HEK293 (cell line): ENCODE data around the gene RAB7A.
"Not testable (repeated sequence)": the region's sequence is repeated elsewhere in the genome, so short reads cannot be mapped to it uniquely, and the experiment has no call there.

Experiments used
- CTCF ChIA-PET: fragments of 350-600 bp; formaldehyde crosslinking; extraction: SDS; loops from one replicate; lab custom pipeline; 2021; ENCODE audit warnings: antibody characterized with exemption; lab: Yijun Ruan, JAX
- POLR2A ChIA-PET: fragments of 300-600 bp; formaldehyde crosslinking; extraction: SDS; loops from one replicate; lab custom pipeline; 2020; ENCODE audit warnings: antibody characterized with exemption, inconsistent platforms; lab: Yijun Ruan, JAX
- H3K27ac ChIP-seq: fragments of 200-500 bp; sonication (Bioruptor generic); 2 replicates; pipeline ENCODE4 v1.5.1; 2014; ENCODE audit warnings: low read depth, low read length, control low read depth, inconsistent platforms; ENCODE audit errors: extremely low read depth
- H3K36me3 ChIP-seq, 2 experiments: fragments of 200-500 bp in 1 of 2; sonication (Bioruptor generic) in 1 of 2; 1 replicate in 1 of 2; 2 replicates in 1 of 2; pipeline ENCODE4 v1.5.1; 2014 to 2017; ENCODE audit warnings: inconsistent platforms in 2 of 2, low read length in 2 of 2; ENCODE audit not compliant: control insufficient read depth in 2 of 2, insufficient read depth in 1 of 2
- H3K4me1 ChIP-seq: fragments of 200-500 bp; sonication (Bioruptor generic); 2 replicates; pipeline ENCODE4 v1.5.1; 2014; ENCODE audit warnings: mild to moderate bottlenecking, low read length, inconsistent platforms; ENCODE audit not compliant: control insufficient read depth, insufficient read depth
- H3K4me3 ChIP-seq: 2 replicates; pipeline ENCODE4 v1.5.1; 2011; ENCODE audit warnings: low read depth, mild to moderate bottlenecking, control low read depth, low read length, moderate library complexity
- H3K9me3 ChIP-seq: fragments of 200-500 bp; sonication (Bioruptor generic); 2 replicates; pipeline ENCODE4 v1.5.1; 2014; ENCODE audit warnings: low read depth, low read length, inconsistent platforms; ENCODE audit not compliant: control insufficient read depth, insufficient read depth
- KLF17 ChIP-seq: fragments of 450-650 bp; formaldehyde crosslinking; IDR thresholded peaks from 2 replicates; pipeline ENCODE4 v1.5.1; 2016; ENCODE audit warnings: missing biosample characterization, missing genetic modification characterization
- KLF7 ChIP-seq: fragments of 450-650 bp; formaldehyde crosslinking; IDR thresholded peaks from 2 replicates; pipeline ENCODE4 v1.5.1; 2016; ENCODE audit warnings: missing biosample characterization, missing genetic modification characterization, borderline replicate concordance
- YY1 ChIP-seq: fragments of 450-650 bp; formaldehyde crosslinking; IDR thresholded peaks from 2 replicates; pipeline ENCODE4 v1.5.1; 2018; ENCODE audit warnings: missing biosample characterization, missing genetic modification characterization
- ZNF10 ChIP-seq: fragments of 450-650 bp; formaldehyde crosslinking; IDR thresholded peaks from 2 replicates; pipeline ENCODE4 v1.5.1; 2017; ENCODE audit warnings: missing biosample characterization, missing genetic modification characterization
- ZNF184 ChIP-seq: fragments of 450-650 bp; IDR thresholded peaks from 2 replicates; pipeline ENCODE4 v1.5.1; 2018; ENCODE audit warnings: missing biosample characterization, mild to moderate bottlenecking, missing genetic modification characterization
- ZNF221 ChIP-seq: fragments of 450-650 bp; formaldehyde crosslinking; IDR thresholded peaks from 2 replicates; pipeline ENCODE4 v1.5.1; 2017; ENCODE audit warnings: missing biosample characterization, missing genetic modification characterization, borderline replicate concordance
- ZNF266 ChIP-seq: fragments of 450-650 bp; formaldehyde crosslinking; IDR thresholded peaks from 2 replicates; pipeline ENCODE4 v1.5.1; 2016; ENCODE audit warnings: missing biosample characterization, missing genetic modification characterization, low read depth
- ZNF292 ChIP-seq: fragments of 450-650 bp; formaldehyde crosslinking; IDR thresholded peaks from 2 replicates; pipeline ENCODE4 v1.5.1; 2016; ENCODE audit warnings: low read depth, missing biosample characterization, missing genetic modification characterization, borderline replicate concordance
- ZNF302 ChIP-seq: fragments of 450-650 bp; formaldehyde crosslinking; IDR thresholded peaks from 2 replicates; pipeline ENCODE4 v1.5.1; 2016; ENCODE audit warnings: missing biosample characterization, missing genetic modification characterization, low read depth
- ZNF341 ChIP-seq: fragments of 450-650 bp; formaldehyde crosslinking; IDR thresholded peaks from 2 replicates; pipeline ENCODE4; 2016; ENCODE audit warnings: low read depth, missing biosample characterization, missing genetic modification characterization
- ZNF350 ChIP-seq: fragments of 450-650 bp; formaldehyde crosslinking; IDR thresholded peaks from 2 replicates; pipeline ENCODE4 v1.5.0; 2017; ENCODE audit warnings: missing biosample characterization, mild to moderate bottlenecking, missing genetic modification characterization
- ZNF362 ChIP-seq: fragments of 450-650 bp; formaldehyde crosslinking; IDR thresholded peaks from 2 replicates; pipeline ENCODE4 v1.5.1; 2016; ENCODE audit warnings: missing biosample characterization, missing genetic modification characterization
- ZNF366 ChIP-seq: fragments of 450-650 bp; formaldehyde crosslinking; conservative IDR thresholded peaks from 2 replicates; pipeline ENCODE4 v1.5.1; 2016; ENCODE audit warnings: missing biosample characterization, missing genetic modification characterization
- ZNF391 ChIP-seq: fragments of 450-650 bp; formaldehyde crosslinking; IDR thresholded peaks from 2 replicates; pipeline ENCODE4 v1.5.1; 2016; ENCODE audit warnings: low read depth, missing biosample characterization, missing genetic modification characterization, borderline replicate concordance
- ZNF501 ChIP-seq: fragments of 450-650 bp; formaldehyde crosslinking; IDR thresholded peaks from 2 replicates; pipeline ENCODE4 v1.5.1; 2016; ENCODE audit warnings: missing biosample characterization, missing genetic modification characterization
- ZNF510 ChIP-seq: fragments of 450-650 bp; formaldehyde crosslinking; IDR thresholded peaks from 2 replicates; pipeline ENCODE4 v1.5.1; 2018; ENCODE audit warnings: mild to moderate bottlenecking, missing genetic modification characterization, missing biosample characterization; ENCODE audit not compliant: insufficient replicate concordance
- ZNF585B ChIP-seq: fragments of 450-650 bp; formaldehyde crosslinking; IDR thresholded peaks from 2 replicates; pipeline ENCODE4 v1.5.1; 2016; ENCODE audit warnings: missing biosample characterization, missing genetic modification characterization
- ZNF626 ChIP-seq: fragments of 450-650 bp; sonication (Bioruptor Pico); formaldehyde crosslinking; IDR thresholded peaks from 2 replicates; pipeline ENCODE4 v1.5.1; 2018; ENCODE audit warnings: missing biosample characterization, missing genetic modification characterization, inconsistent platforms
- ZNF629 ChIP-seq: fragments of 450-650 bp; formaldehyde crosslinking; IDR thresholded peaks from 2 replicates; pipeline ENCODE4 v1.5.1; 2017; ENCODE audit warnings: missing biosample characterization, missing genetic modification characterization
- ZNF677 ChIP-seq: fragments of 450-650 bp; IDR thresholded peaks from 2 replicates; pipeline ENCODE4 v1.5.0; 2018; ENCODE audit warnings: missing biosample characterization, mild to moderate bottlenecking, missing genetic modification characterization, moderate library complexity
- ZSCAN18 ChIP-seq: fragments of 450-650 bp; formaldehyde crosslinking; IDR thresholded peaks from 2 replicates; pipeline ENCODE4 v1.5.1; 2016; ENCODE audit warnings: missing biosample characterization, missing genetic modification characterization
- ZSCAN5A ChIP-seq: fragments of 450-650 bp; formaldehyde crosslinking; IDR thresholded peaks from 2 replicates; pipeline ENCODE4 v1.5.1; 2016; ENCODE audit warnings: missing biosample characterization, missing genetic modification characterization
- TF ChIP-seq, protein P1 (sequence below): fragments of 450-650 bp; formaldehyde crosslinking; IDR thresholded peaks from 2 replicates; pipeline ENCODE4 v1.5.1; 2017; ENCODE audit warnings: missing biosample characterization, mild to moderate bottlenecking, missing genetic modification characterization, moderate library complexity

The RAB7A gene

GRCh38 chr3:128768471-128768870 lies 42.5 kb downstream of the RAB7A start (continued):
- TF ChIP-seq KLF17 (tag by site-specific recombination) (no peak), ZNF292 (no peak), ZNF350 (tag by site-specific recombination) (no peak), ZNF362 (tag by site-specific recombination) (no peak), ZNF510 (tag by site-specific recombination) (no peak), ZNF221 (no peak)

DNA sequence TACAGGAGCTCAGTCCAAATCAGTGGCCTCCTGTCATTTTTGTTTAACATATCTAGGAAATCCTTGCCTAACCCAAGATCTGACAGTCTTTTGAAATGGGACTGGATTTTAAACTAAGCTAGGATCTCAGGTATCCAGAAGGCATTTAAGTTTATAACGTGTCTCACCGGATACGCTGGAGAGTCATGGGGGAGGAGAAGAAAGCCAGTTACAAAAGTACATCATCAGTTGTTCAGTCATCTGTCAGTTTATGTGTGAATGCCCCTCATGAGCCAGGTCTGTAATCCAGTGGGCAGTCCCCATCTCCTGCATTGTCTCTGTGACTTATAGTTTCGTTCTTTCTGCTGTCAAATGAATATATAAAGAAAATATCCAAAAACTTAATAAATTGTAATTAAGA lies 44.4 kb downstream of the RAB7A start:
- Histone ChIP-seq H3K36me3 (no peaks in the 10 kb centered on the region), H3K4me1 (peaks cover 7% of the 10 kb centered on the region; the same call in 1 of the 2 replicates), H3K9me3 (no peaks in the 10 kb centered on the region), H3K4me3 (no peak overlapping the region), H3K27ac (no peak overlapping the region)
- ChIA-PET CTCF (no interaction called here), POLR2A (no interaction called here)
- TF ChIP-seq ZNF266 (tag by site-specific recombination), result no peak
- TF ChIP-seq, protein P1, sequence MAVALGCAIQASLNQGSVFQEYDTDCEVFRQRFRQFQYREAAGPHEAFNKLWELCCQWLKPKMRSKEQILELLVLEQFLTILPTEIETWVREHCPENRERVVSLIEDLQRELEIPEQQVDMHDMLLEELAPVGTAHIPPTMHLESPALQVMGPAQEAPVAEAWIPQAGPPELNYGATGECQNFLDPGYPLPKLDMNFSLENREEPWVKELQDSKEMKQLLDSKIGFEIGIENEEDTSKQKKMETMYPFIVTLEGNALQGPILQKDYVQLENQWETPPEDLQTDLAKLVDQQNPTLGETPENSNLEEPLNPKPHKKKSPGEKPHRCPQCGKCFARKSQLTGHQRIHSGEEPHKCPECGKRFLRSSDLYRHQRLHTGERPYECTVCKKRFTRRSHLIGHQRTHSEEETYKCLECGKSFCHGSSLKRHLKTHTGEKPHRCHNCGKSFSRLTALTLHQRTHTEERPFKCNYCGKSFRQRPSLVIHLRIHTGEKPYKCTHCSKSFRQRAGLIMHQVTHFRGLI, result no peak
- no peak for TF ChIP-seq ZNF302 (tag by site-specific recombination)
- TF ChIP-seq ZNF366 (tag by site-specific recombination), result no peak
- TF ChIP-seq ZNF341 (tag by site-specific recombination), result no peak
- TF ChIP-seq ZNF10, result no peak
- no peak for TF ChIP-seq ZNF585B
- TF ChIP-seq ZSCAN18, result no peak
- no peak for TF ChIP-seq ZNF391 (tag by site-specific recombination)
- TF ChIP-seq ZNF501 (tag by site-specific recombination), result no peak
- TF ChIP-seq KLF7 (tag by site-specific recombination), result no peak
- no peak for TF ChIP-seq ZNF184
- TF ChIP-seq ZSCAN5A, result no peak
- no peak for TF ChIP-seq YY1 (tag by site-specific recombination)
- no peak for TF ChIP-seq ZNF626
- no peak for TF ChIP-seq ZNF629
- no peak for TF ChIP-seq ZNF677

- POLR2A ChIA-PET, result not testable (repeated sequence)
- peaks cover 10% of the 10 kb centered on the region for H3K4me1 ChIP-seq
Measured at GRCh38 chr3:128773189-128773588, 47.2 kb downstream of the RAB7A start.

GRCh38 chr3:128773592-128773991 lies 47.6 kb downstream of the RAB7A start:
- H3K4me1 ChIP-seq, H3K4me3 ChIP-seq, H3K27ac ChIP-seq, CTCF ChIA-PET, POLR2A ChIA-PET, H3K9me3 ChIP-seq, H3K36me3 ChIP-seq: not testable (repeated sequence)

More at GRCh38 chr3:128773189-128773588, 47.2 kb downstream of the RAB7A start:
- H3K9me3 ChIP-seq, H3K4me3 ChIP-seq, H3K27ac ChIP-seq, H3K36me3 ChIP-seq, CTCF ChIA-PET: not testable (repeated sequence)
